SW480 (cell line): Measurements from ENCODE around the gene MTCH1.

Experiments
- DNase-seq: peaks from one replicate; pipeline ENCODE4 v3.0.0-alpha.2; 2016; ENCODE audit warnings: low spot score

MTCH1 gene

GRCh38 chr6:37017606-37018197, 31.7 kb upstream of the MTCH1 start:
- no peak for DNase-seq

GRCh38 chr6:37016995-37017394, 31.0 kb upstream of the MTCH1 start:
- DNase-seq: no peak

GRCh38 chr6:37015532-37015931, 29.5 kb upstream of the MTCH1 start:
- no peak for DNase-seq

- DNase-seq: no peak
Measured at GRCh38 chr6:37014667-37015066, 28.7 kb upstream of the MTCH1 start.

GRCh38 chr6:37013516-37014491, 27.8 kb upstream of the MTCH1 start:
- DNase-seq: no peak

GRCh38 chr6:37011656-37012378, 25.8 kb upstream of the MTCH1 start:
- no peak for DNase-seq

GRCh38 chr6:37010402-37010892, 24.5 kb upstream of the MTCH1 start:
- DNase-seq: no peak

- DNase-seq: no peak
Measured at GRCh38 chr6:37008484-37009465, 22.8 kb upstream of the MTCH1 start.

- no peak for DNase-seq
Measured at GRCh38 chr6:37007340-37008043, 21.5 kb upstream of the MTCH1 start.

- no peak for DNase-seq
Measured at GRCh38 chr6:37006793-37007339, 20.9 kb upstream of the MTCH1 start.

GRCh38 chr6:37005827-37006567, 20.0 kb upstream of the MTCH1 start:
- no peak for DNase-seq

- no peak for DNase-seq
Measured at GRCh38 chr6:37005061-37005810, 19.2 kb upstream of the MTCH1 start, which contains the start of gene FGD2. Gene FGD2, plus strand, starts transcription at chr6:37005655. Its CDS starts 163 bp downstream, at chr6:37005818.

GRCh38 chr6:37004044-37004980, 18.3 kb upstream of the MTCH1 start:
- DNase-seq: no peak

- no peak for DNase-seq
Measured at GRCh38 chr6:36999751-37000125, 13.7 kb upstream of the MTCH1 start.

- no peak for DNase-seq
Measured at GRCh38 chr6:36999061-36999750, 13.2 kb upstream of the MTCH1 start.

- DNase-seq: no peak
Measured at GRCh38 chr6:36998723-36999038, 12.7 kb upstream of the MTCH1 start.
